ENCODE results near the gene ROBO1. TPM values are rescaled to one million over a fixed set of nuclear protein-coding genes. Genes with fewer than 3 reads are reported as not detected.

Gene ROBO1
- total RNA-seq, 1 donor from 2014 or later, result 0.16 TPM

- Mint-ChIP-seq H3K27me3 (ENCODE audit: insufficient read depth) (no peaks in the 10 kb centered on the region), H3K27ac (no peak overlapping the region), H3K36me3 (ENCODE audit: low read depth) (no peaks in the 10 kb centered on the region), H3K4me3 (no peak overlapping the region), H3K4me1 (ENCODE audit: low read depth) (no peaks in the 10 kb centered on the region), H3K9me3 (no peaks in the 10 kb centered on the region)
- intact Hi-C loops (cut with micrococcal nuclease), result no loop called here
- no peak for DNase-seq (ENCODE audit: low spot score)
Measured at GRCh38 chr3:78977073-78977472, 790.7 kb downstream of the ROBO1 start.

GRCh38 chr3:78976200-78976599, 791.6 kb downstream of the ROBO1 start:
- Mint-ChIP-seq H3K4me1 (ENCODE audit: low read depth) (no peaks in the 10 kb centered on the region), H3K4me3 (no peak overlapping the region), H3K27me3 (ENCODE audit: insufficient read depth) (no peaks in the 10 kb centered on the region), H3K36me3 (ENCODE audit: low read depth) (no peaks in the 10 kb centered on the region), H3K9me3 (no peaks in the 10 kb centered on the region), H3K27ac (no peak overlapping the region)
- intact Hi-C loops (cut with micrococcal nuclease), result no loop called here
- no peak for DNase-seq (ENCODE audit: low spot score)

- H3K4me3 Mint-ChIP-seq, result no peak overlapping the region
- H3K4me1 Mint-ChIP-seq (ENCODE audit: low read depth), result no peaks in the 10 kb centered on the region
Measured at GRCh38 chr3:78974181-78974790, 793.5 kb downstream of the ROBO1 start.

GRCh38 chr3:78972617-78973301, 795.0 kb downstream of the ROBO1 start:
- Mint-ChIP-seq H3K9me3 (no peaks in the 10 kb centered on the region), H3K27me3 (ENCODE audit: insufficient read depth) (no peaks in the 10 kb centered on the region), H3K27ac (no peak overlapping the region), H3K36me3 (ENCODE audit: low read depth) (no peaks in the 10 kb centered on the region), H3K4me3 (no peak overlapping the region), H3K4me1 (ENCODE audit: low read depth) (no peaks in the 10 kb centered on the region)
- no peak for DNase-seq (ENCODE audit: low spot score)
- intact Hi-C loops (cut with micrococcal nuclease), result no loop called here

More at GRCh38 chr3:78974181-78974790, 793.5 kb downstream of the ROBO1 start:
- Mint-ChIP-seq H3K27ac (no peak overlapping the region), H3K27me3 (ENCODE audit: insufficient read depth) (no peaks in the 10 kb centered on the region), H3K9me3 (no peaks in the 10 kb centered on the region), H3K36me3 (ENCODE audit: low read depth) (no peaks in the 10 kb centered on the region)
- no peak for DNase-seq (ENCODE audit: low spot score)
- intact Hi-C loops (cut with micrococcal nuclease), result no loop called here

- Mint-ChIP-seq H3K9me3 (no peaks in the 10 kb centered on the region), H3K4me1 (ENCODE audit: low read depth) (no peaks in the 10 kb centered on the region), H3K27ac (no peak overlapping the region), H3K36me3 (ENCODE audit: low read depth) (no peaks in the 10 kb centered on the region), H3K27me3 (ENCODE audit: insufficient read depth) (no peaks in the 10 kb centered on the region), H3K4me3 (no peak overlapping the region)
- intact Hi-C loops (cut with micrococcal nuclease), result no loop called here
- DNase-seq (ENCODE audit: low spot score), result no peak
Measured at GRCh38 chr3:78970656-78971055, 797.1 kb downstream of the ROBO1 start.

- Mint-ChIP-seq H3K36me3 (ENCODE audit: low read depth) (no peaks in the 10 kb centered on the region), H3K27me3 (ENCODE audit: insufficient read depth) (no peaks in the 10 kb centered on the region), H3K4me3 (no peak overlapping the region), H3K4me1 (ENCODE audit: low read depth) (no peaks in the 10 kb centered on the region), H3K9me3 (peaks cover under 1% of the 10 kb centered on the region), H3K27ac (no peak overlapping the region)
- DNase-seq (ENCODE audit: low spot score), result no peak
- intact Hi-C loops (cut with micrococcal nuclease), result no loop called here
Measured at GRCh38 chr3:78969483-78969882, 798.3 kb downstream of the ROBO1 start.

GRCh38 chr3:78967061-78967460, 800.7 kb downstream of the ROBO1 start:
- intact Hi-C loops (cut with micrococcal nuclease), result no loop called here
- no peak for DNase-seq (ENCODE audit: low spot score)
- Mint-ChIP-seq H3K27me3 (ENCODE audit: insufficient read depth) (no peaks in the 10 kb centered on the region), H3K4me3 (no peak overlapping the region), H3K27ac (no peak overlapping the region), H3K9me3 (peaks cover 6% of the 10 kb centered on the region), H3K36me3 (ENCODE audit: low read depth) (no peaks in the 10 kb centered on the region), H3K4me1 (ENCODE audit: low read depth) (no peaks in the 10 kb centered on the region)

- H3K4me3 Mint-ChIP-seq, result no peak overlapping the region
- intact Hi-C loops (cut with micrococcal nuclease), result no loop called here
- DNase-seq (ENCODE audit: low spot score), result no peak
- no peak overlapping the region for H3K27ac Mint-ChIP-seq
- H3K4me1 Mint-ChIP-seq (ENCODE audit: low read depth), result no peaks in the 10 kb centered on the region
- H3K27me3 Mint-ChIP-seq (ENCODE audit: insufficient read depth), result no peaks in the 10 kb centered on the region
- H3K9me3 Mint-ChIP-seq, result peaks cover 6% of the 10 kb centered on the region
- H3K36me3 Mint-ChIP-seq (ENCODE audit: low read depth), result no peaks in the 10 kb centered on the region
Measured at GRCh38 chr3:78963771-78964170, 804.0 kb downstream of the ROBO1 start.

GRCh38 chr3:78957456-78957855, 810.3 kb downstream of the ROBO1 start:
- Mint-ChIP-seq H3K27me3 (ENCODE audit: insufficient read depth) (no peaks in the 10 kb centered on the region), H3K9me3 (no peaks in the 10 kb centered on the region), H3K27ac (no peak overlapping the region), H3K4me1 (ENCODE audit: low read depth) (no peaks in the 10 kb centered on the region), H3K4me3 (no peak overlapping the region), H3K36me3 (ENCODE audit: low read depth) (no peaks in the 10 kb centered on the region)
- no peak for DNase-seq (ENCODE audit: low spot score)
- intact Hi-C loops (cut with micrococcal nuclease), result no loop called here

- H3K27me3 Mint-ChIP-seq (ENCODE audit: insufficient read depth), result no peaks in the 10 kb centered on the region
- H3K27ac Mint-ChIP-seq, result no peak overlapping the region
- DNase-seq (ENCODE audit: low spot score), result no peak
- H3K4me1 Mint-ChIP-seq (ENCODE audit: low read depth), result no peaks in the 10 kb centered on the region
- no peaks in the 10 kb centered on the region for H3K36me3 Mint-ChIP-seq (ENCODE audit: low read depth)
- H3K4me3 Mint-ChIP-seq, result no peak overlapping the region
- intact Hi-C loops (cut with micrococcal nuclease), result no loop called here
- H3K9me3 Mint-ChIP-seq, result no peaks in the 10 kb centered on the region
Measured at GRCh38 chr3:78951342-78951945, 816.4 kb downstream of the ROBO1 start.

- no peaks in the 10 kb centered on the region for H3K4me1 Mint-ChIP-seq (ENCODE audit: low read depth)
Measured at GRCh38 chr3:78941587-78941986, 826.2 kb downstream of the ROBO1 start.

GRCh38 chr3:78940626-78941025, 827.2 kb downstream of the ROBO1 start:
- DNase-seq (ENCODE audit: low spot score), result no peak
- no peak overlapping the region for H3K4me3 Mint-ChIP-seq
- intact Hi-C loops (cut with micrococcal nuclease), result no loop called here
- H3K36me3 Mint-ChIP-seq (ENCODE audit: low read depth), result no peaks in the 10 kb centered on the region
- no peaks in the 10 kb centered on the region for H3K27me3 Mint-ChIP-seq (ENCODE audit: insufficient read depth)
- no peaks in the 10 kb centered on the region for H3K4me1 Mint-ChIP-seq (ENCODE audit: low read depth)
- H3K27ac Mint-ChIP-seq, result no peak overlapping the region
- peaks cover 18% of the 10 kb centered on the region for H3K9me3 Mint-ChIP-seq

More at GRCh38 chr3:78941587-78941986, 826.2 kb downstream of the ROBO1 start:
- Mint-ChIP-seq H3K27ac (no peak overlapping the region), H3K27me3 (ENCODE audit: insufficient read depth) (no peaks in the 10 kb centered on the region), H3K36me3 (ENCODE audit: low read depth) (no peaks in the 10 kb centered on the region), H3K4me3 (no peak overlapping the region), H3K9me3 (peaks cover 18% of the 10 kb centered on the region)
- intact Hi-C loops (cut with micrococcal nuclease), result no loop called here
- DNase-seq (ENCODE audit: low spot score), result no peak

- intact Hi-C loops (cut with micrococcal nuclease), result no loop called here
Measured at GRCh38 chr3:78940128-78940527, 827.7 kb downstream of the ROBO1 start.

More at GRCh38 chr3:78940128-78940527, 827.7 kb downstream of the ROBO1 start:
- Mint-ChIP-seq H3K27me3 (ENCODE audit: insufficient read depth) (no peaks in the 10 kb centered on the region), H3K36me3 (ENCODE audit: low read depth) (no peaks in the 10 kb centered on the region), H3K9me3 (peaks cover 18% of the 10 kb centered on the region), H3K4me3 (no peak overlapping the region), H3K4me1 (ENCODE audit: low read depth) (no peaks in the 10 kb centered on the region), H3K27ac (no peak overlapping the region)
- no peak for DNase-seq (ENCODE audit: low spot score)
